GM23338 (cell line): ENCODE data around the gene RET. TPM values are rescaled to one million over a fixed set of nuclear protein-coding genes. Genes with fewer than 3 reads are reported as not detected.

Experiments used
- ATAC-seq: fragments of 200-7000 bp; cut with Tn5 transposase; 3 replicates; pipeline ENCODE4 v1.9.1; 2020
- DNase-seq: peaks from one replicate; pipeline ENCODE4 v3.0.0-alpha.2; 2015; ENCODE audit warnings: low spot score
- H2AFZ ChIP-seq: fragments of 200-600 bp; sonication (generic); 2 replicates; pipeline ENCODE4 v1.8.0; 2016; ENCODE audit warnings: antibody characterized with exemption, mild to moderate bottlenecking, moderate library complexity
- H3F3A ChIP-seq: fragments of 200-600 bp; sonication (generic); replicated peaks from 2 replicates; pipeline ENCODE4 v1.8.0; 2017; ENCODE audit warnings: antibody characterized with exemption, mixed run types, low read depth
- H3K27ac ChIP-seq: fragments of 200-600 bp; sonication (generic); 2 replicates; pipeline ENCODE4 v1.6.1; 2016; ENCODE audit warnings: low read depth
- H3K27me3 ChIP-seq: fragments of 200-600 bp; sonication (generic); 2 replicates; pipeline ENCODE4 v1.8.0; 2016; ENCODE audit warnings: mild to moderate bottlenecking, mixed run types, moderate library complexity; ENCODE audit not compliant: insufficient read depth
- H3K36me3 ChIP-seq: fragments of 200-600 bp; sonication (generic); 2 replicates; pipeline ENCODE4 v1.8.0; 2016; ENCODE audit warnings: mild to moderate bottlenecking; ENCODE audit not compliant: insufficient read depth
- H3K4me1 ChIP-seq: fragments of 200-600 bp; sonication (generic); 2 replicates; pipeline ENCODE4 v1.8.0; 2016; ENCODE audit warnings: mild to moderate bottlenecking, moderate library complexity; ENCODE audit not compliant: insufficient read depth
- H3K4me2 ChIP-seq: fragments of 200-600 bp; sonication (generic); 2 replicates; pipeline ENCODE4 v1.7.1; 2017; ENCODE audit warnings: mixed run types
- H3K4me3 ChIP-seq: fragments of 200-600 bp; sonication (generic); 2 replicates; pipeline ENCODE4 v1.6.1; 2016; ENCODE audit warnings: mixed run types
- H3K79me2 ChIP-seq: fragments of 200-600 bp; sonication (generic); replicated peaks from 2 replicates; pipeline ENCODE4 v1.8.0; 2017; ENCODE audit warnings: mild to moderate bottlenecking; ENCODE audit not compliant: insufficient read depth
- H3K9me2 ChIP-seq: fragments of 200-600 bp; sonication (generic); 2 replicates; pipeline ENCODE4 v1.8.0; 2017; ENCODE audit not compliant: insufficient read depth
- H4K20me1 ChIP-seq: fragments of 200-600 bp; sonication (generic); replicated peaks from 2 replicates; pipeline ENCODE4 v1.8.0; 2017; ENCODE audit warnings: mild to moderate bottlenecking; ENCODE audit not compliant: insufficient read depth
- H3K27ac Mint-ChIP-seq: 2 replicates; pipeline ENCODE4 v1.8.0; 2020; ENCODE audit warnings: inconsistent platforms, mild to moderate bottlenecking, moderate library complexity, mixed read lengths
- H3K27me3 Mint-ChIP-seq: 3 replicates; pipeline ENCODE4 v1.8.0; 2022; ENCODE audit warnings: low read depth, mild to moderate bottlenecking, moderate library complexity, mixed read lengths, inconsistent platforms; ENCODE audit not compliant: insufficient read depth, poor library complexity
- H3K36me3 Mint-ChIP-seq: 3 replicates; pipeline ENCODE4 v1.8.0; 2021; ENCODE audit warnings: low read depth, mild to moderate bottlenecking, inconsistent platforms, moderate library complexity, mixed read lengths
- H3K4me1 Mint-ChIP-seq: 3 replicates; pipeline ENCODE4 v1.8.0; 2020; ENCODE audit warnings: mild to moderate bottlenecking, inconsistent platforms, mixed read lengths
- H3K4me3 Mint-ChIP-seq: 3 replicates; pipeline ENCODE4 v1.8.0; 2021; ENCODE audit warnings: moderate library complexity, mild to moderate bottlenecking, inconsistent platforms, mixed read lengths
- H3K9me3 Mint-ChIP-seq: 3 replicates; pipeline ENCODE4 v1.8.0; 2020; ENCODE audit warnings: moderate library complexity, mild to moderate bottlenecking, inconsistent platforms, mixed read lengths
- CREB1 ChIP-seq: fragments of 250-450 bp; sonication (Bioruptor Pico); IDR thresholded peaks from 2 replicates; pipeline ENCODE4 v1.5.0; 2020; ENCODE audit warnings: low read depth, mild to moderate bottlenecking, moderate library complexity
- CTCF ChIP-seq, 2 experiments: fragments of 200-600 bp in 1 of 2; sonication (generic) in 1 of 2; conservative IDR thresholded peaks; 2 replicates each; pipeline versions ENCODE4 v1.5.1 to v1.6.1; 2016 to 2017; ENCODE audit warnings: antibody characterized with exemption in 2 of 2, low read depth in 2 of 2, mild to moderate bottlenecking in 2 of 2, moderate library complexity in 1 of 2
- ETS1 ChIP-seq: IDR thresholded peaks from 2 replicates; pipeline ENCODE4 v1.6.1; 2016; ENCODE audit warnings: antibody characterized with exemption
- EZH2phosphoT487 ChIP-seq: fragments of 200-600 bp; sonication (generic); IDR thresholded peaks from one replicate; pipeline ENCODE4 v1.8.1; 2018; ENCODE audit warnings: antibody characterized with exemption; ENCODE audit not compliant: unreplicated experiment
- JUNB ChIP-seq: IDR thresholded peaks from one replicate; pipeline ENCODE4 v1.6.1; 2016; ENCODE audit warnings: antibody characterized with exemption; ENCODE audit not compliant: unreplicated experiment
- NANOG ChIP-seq: IDR thresholded peaks from 2 replicates; pipeline ENCODE4 v1.6.1; 2016; ENCODE audit warnings: antibody characterized with exemption, borderline replicate concordance
- POLR2AphosphoS5 ChIP-seq: IDR thresholded peaks from 2 replicates; pipeline ENCODE4 v1.6.1; 2016; ENCODE audit warnings: antibody characterized with exemption, low read depth
- STAT1 ChIP-seq: IDR thresholded peaks from one replicate; pipeline ENCODE4 v1.6.1; 2016; ENCODE audit warnings: antibody characterized with exemption; ENCODE audit not compliant: unreplicated experiment
- ZNF114 ChIP-seq: fragments of 250-450 bp; sonication (Bioruptor Pico); IDR thresholded peaks from 2 replicates; pipeline ENCODE4 v1.5.0; 2020; ENCODE audit warnings: mild to moderate bottlenecking, moderate library complexity
- ZNF331 ChIP-seq: fragments of 250-450 bp; sonication (Bioruptor Pico); IDR thresholded peaks from 2 replicates; pipeline ENCODE4 v1.5.0; 2020; ENCODE audit warnings: low read depth, mild to moderate bottlenecking, moderate library complexity
- polyA plus RNA-seq: library from polyadenylated mRNA; unstranded; fragments of >200 nt; fragmentation: Nextera tagmentation; extraction: Ambion mirVana; gene quantifications from 2 replicates; pipeline ENCODE4 v1.2.1, GENCODE V29; 2016
- total RNA-seq: library from RNA; depleted of rRNA; stranded (reverse); fragments of >200 nt; shearing (Covaris generic); gene quantifications from 2 replicates; pipeline ENCODE4 v1.2.3, GENCODE V29; 2014

Gene RET
- total and polyA plus RNA-seq, 2 experiments from 2014 or later, result 5.5 to 9.8 TPM

- H3K36me3 Mint-ChIP-seq, result no peaks in the 10 kb centered on the region
- peaks cover 14% of the 10 kb centered on the region for H3K4me1 Mint-ChIP-seq
- Histone ChIP-seq H3K4me3 (no peak overlapping the region), H3K9me2 (no peaks in the 10 kb centered on the region), H3F3A (no peaks in the 10 kb centered on the region), H3K79me2 (no peaks in the 10 kb centered on the region), H3K27me3 (no peaks in the 10 kb centered on the region), H4K20me1 (no peaks in the 10 kb centered on the region), H3K36me3 (no peaks in the 10 kb centered on the region), H3K27ac (no peak overlapping the region), H2AFZ (peak overlapping the region; percentile 76), H3K4me1 (peaks cover 3% of the 10 kb centered on the region), H3K4me2 (no peak overlapping the region)
- peaks cover 7% of the 10 kb centered on the region for H3K27me3 Mint-ChIP-seq
- H3K4me3 Mint-ChIP-seq, result no peak overlapping the region
- no peaks in the 10 kb centered on the region for H3K9me3 Mint-ChIP-seq
- DNase-seq (peak; percentile 33), ATAC-seq (peak; percentile 27)
- peak in 1 of 2 experiments; percentile 48; a peak in 2 of 4 replicates for TF ChIP-seq CTCF (conservative IDR thresholded peaks at IDR 0.05; ENCODE audit: low read depth in 2 of 2)
- no peak for TF ChIP-seq JUNB
- no peak overlapping the region for H3K27ac Mint-ChIP-seq
Observed at GRCh38 chr10:43046288-43046991, 30.4 kb upstream of the RET start.

- Histone ChIP-seq H3K4me1 (peaks cover 3% of the 10 kb centered on the region), H3K4me2 (no peak overlapping the region), H3K27me3 (no peaks in the 10 kb centered on the region), H4K20me1 (no peaks in the 10 kb centered on the region), H2AFZ (no peak overlapping the region), H3K79me2 (no peaks in the 10 kb centered on the region), H3K36me3 (no peaks in the 10 kb centered on the region), H3K4me3 (no peak overlapping the region), H3F3A (no peaks in the 10 kb centered on the region), H3K9me2 (no peaks in the 10 kb centered on the region), H3K27ac (no peak overlapping the region)
- TF ChIP-seq CREB1 (CRISPR knock-in tag) (no peak), JUNB (no peak)
- DNase-seq, result no peak
- Mint-ChIP-seq H3K4me3 (no peak overlapping the region), H3K27me3 (peaks cover 7% of the 10 kb centered on the region), H3K36me3 (no peaks in the 10 kb centered on the region), H3K4me1 (peaks cover 18% of the 10 kb centered on the region), H3K9me3 (no peaks in the 10 kb centered on the region), H3K27ac (no peak overlapping the region)
- ATAC-seq, result no peak
Observed at GRCh38 chr10:43047288-43047970, 29.4 kb upstream of the RET start.

GRCh38 chr10:43048301-43049051 lies 28.4 kb upstream of the RET start:
- Mint-ChIP-seq H3K4me1 (peaks cover 25% of the 10 kb centered on the region), H3K36me3 (no peaks in the 10 kb centered on the region), H3K4me3 (no peak overlapping the region), H3K27ac (no peak overlapping the region), H3K27me3 (peaks cover 7% of the 10 kb centered on the region), H3K9me3 (no peaks in the 10 kb centered on the region)
- H3K79me2 ChIP-seq, result no peaks in the 10 kb centered on the region
- DNase-seq, result no peak
- no peak overlapping the region for H3K4me3 ChIP-seq
- no peak overlapping the region for H3K4me2 ChIP-seq
- H3F3A ChIP-seq, result no peaks in the 10 kb centered on the region
- no peak overlapping the region for H3K27ac ChIP-seq
- no peak overlapping the region for H2AFZ ChIP-seq
- H3K27me3 ChIP-seq, result no peaks in the 10 kb centered on the region
- H3K36me3 ChIP-seq, result no peaks in the 10 kb centered on the region
- no peaks in the 10 kb centered on the region; the same call in 1 of the 2 replicates for H4K20me1 ChIP-seq
- no peak for ATAC-seq
- H3K9me2 ChIP-seq, result no peaks in the 10 kb centered on the region
- peaks cover 3% of the 10 kb centered on the region for H3K4me1 ChIP-seq
- no peak for TF ChIP-seq JUNB
- TF ChIP-seq CTCF (conservative IDR thresholded peaks at IDR 0.05; ENCODE audit: low read depth in 2 of 2), result no peak
- no peak for TF ChIP-seq STAT1
- no peak for TF ChIP-seq ETS1
- no peak for TF ChIP-seq EZH2phosphoT487
- TF ChIP-seq ZNF331, result no peak
- TF ChIP-seq POLR2AphosphoS5, result no peak
- no peak for TF ChIP-seq NANOG
- TF ChIP-seq ZNF114 (CRISPR knock-in tag), result no peak
